H9 (cell line): ENCODE data around the gene SLC25A4. TPM values are rescaled to one million over a fixed set of nuclear protein-coding genes. Genes with fewer than 3 reads are reported as not detected.

ENCODE experiments used
- DNase-seq: peaks from one replicate; pipeline ENCODE4 v3.0.0-alpha.2; 2017
- H2AFZ ChIP-seq: one replicate; pipeline ENCODE4 v1.6.1; 2013; ENCODE audit warnings: mild to moderate bottlenecking, low read length, control low read depth, moderate library complexity
- H2AK5ac ChIP-seq: 2 replicates; pipeline ENCODE4 v1.6.1; 2013; ENCODE audit warnings: low read length, control low read depth, mixed read lengths; ENCODE audit not compliant: insufficient read length
- H2BK120ac ChIP-seq: one replicate; pipeline ENCODE4 v1.6.1; 2013; ENCODE audit warnings: low read depth, mild to moderate bottlenecking, low read length, control low read depth, inconsistent platforms; ENCODE audit not compliant: poor library complexity, severe bottlenecking
- H2BK12ac ChIP-seq: 2 replicates; pipeline ENCODE4 v1.6.1; 2013; ENCODE audit warnings: low read length, control low read depth, mixed read lengths, low read depth; ENCODE audit not compliant: insufficient read length
- H2BK15ac ChIP-seq: 2 replicates; pipeline ENCODE4 v1.6.1; 2013; ENCODE audit warnings: low read depth, low read length, control low read depth
- H2BK20ac ChIP-seq: one replicate; pipeline ENCODE4 v1.6.1; 2013; ENCODE audit warnings: low read depth, mild to moderate bottlenecking, low read length, control low read depth, inconsistent platforms; ENCODE audit not compliant: poor library complexity, severe bottlenecking
- H2BK5ac ChIP-seq: 2 replicates; pipeline ENCODE4 v1.6.1; 2013; ENCODE audit warnings: low read length, control low read depth, mixed read lengths; ENCODE audit not compliant: insufficient read length
- H3K14ac ChIP-seq: 2 replicates; pipeline ENCODE4 v1.6.1; 2013; ENCODE audit warnings: low read length, control low read depth; ENCODE audit not compliant: insufficient read depth
- H3K18ac ChIP-seq: 2 replicates; pipeline ENCODE4 v1.6.1; 2013; ENCODE audit warnings: low read depth, mild to moderate bottlenecking, mixed read lengths, low read length, control low read depth; ENCODE audit not compliant: insufficient read length
- H3K23ac ChIP-seq: 2 replicates; pipeline ENCODE4 v1.6.1; 2013; ENCODE audit warnings: low read length, control low read depth, mixed read lengths, low read depth; ENCODE audit not compliant: insufficient read length
- H3K23me2 ChIP-seq: 2 replicates; pipeline ENCODE4 v1.6.1; 2013; ENCODE audit warnings: low read depth, mild to moderate bottlenecking, mixed read lengths, low read length, control low read depth; ENCODE audit not compliant: insufficient read length, poor library complexity, severe bottlenecking
- H3K27ac ChIP-seq: 2 replicates; pipeline ENCODE4 v1.5.1; 2013; ENCODE audit warnings: low read length, control low read depth, mixed read lengths, low read depth; ENCODE audit not compliant: insufficient read length
- H3K27me3 ChIP-seq: 2 replicates; pipeline ENCODE4 v1.6.1; 2013; ENCODE audit warnings: low read length, control low read depth, inconsistent platforms; ENCODE audit not compliant: insufficient read depth
- H3K4ac ChIP-seq: 2 replicates; pipeline ENCODE4 v1.6.1; 2013; ENCODE audit warnings: low read depth, mild to moderate bottlenecking, control low read depth, inconsistent platforms, low read length, moderate library complexity
- H3K4me1 ChIP-seq: 2 replicates; pipeline ENCODE4 v1.6.1; 2013; ENCODE audit warnings: low read length, control low read depth, inconsistent platforms; ENCODE audit not compliant: insufficient read depth
- H3K4me2 ChIP-seq: 2 replicates; pipeline ENCODE4 v1.6.1; 2013; ENCODE audit warnings: low read length, control low read depth, mixed read lengths; ENCODE audit not compliant: insufficient read length, insufficient read depth
- H3K56ac ChIP-seq: 2 replicates; pipeline ENCODE4 v1.6.1; 2013; ENCODE audit warnings: low read depth, mild to moderate bottlenecking, mixed read lengths, low read length, control low read depth; ENCODE audit not compliant: insufficient read length
- H3K79me1 ChIP-seq: 2 replicates; pipeline ENCODE4 v1.6.1; 2013; ENCODE audit warnings: low read depth, mild to moderate bottlenecking, moderate library complexity, low read length, control low read depth, inconsistent platforms; ENCODE audit not compliant: insufficient read depth, poor library complexity, severe bottlenecking
- H3K79me2 ChIP-seq: 2 replicates; pipeline ENCODE4 v1.6.1; 2013; ENCODE audit warnings: low read length, control low read depth, inconsistent platforms; ENCODE audit not compliant: insufficient read depth
- H3K9ac ChIP-seq: 2 replicates; pipeline ENCODE4 v1.6.1; 2013; ENCODE audit warnings: low read length, control low read depth, mixed read lengths; ENCODE audit not compliant: insufficient read length; ENCODE audit errors: extremely low read depth
- H3K9me3 ChIP-seq: one replicate; pipeline ENCODE4 v1.6.1; 2013; ENCODE audit warnings: low read depth, low read length, inconsistent platforms; ENCODE audit not compliant: control insufficient read depth
- H3T11ph ChIP-seq: one replicate; pipeline ENCODE4 v1.6.1; 2013; ENCODE audit warnings: mild to moderate bottlenecking, low read length, control low read depth, inconsistent platforms
- H4K20me1 ChIP-seq: one replicate; pipeline ENCODE4 v1.6.1; 2013; ENCODE audit not compliant: control insufficient read depth, insufficient read length, insufficient read depth
- H4K5ac ChIP-seq: 2 replicates; pipeline ENCODE4 v1.6.1; 2013; ENCODE audit warnings: low read depth, mild to moderate bottlenecking, mixed read lengths, low read length, control low read depth; ENCODE audit not compliant: insufficient read length
- H4K8ac ChIP-seq: replicated peaks from 2 replicates; pipeline ENCODE4 v1.6.1; 2013; ENCODE audit warnings: low read length, control low read depth, mixed read lengths, low read depth; ENCODE audit not compliant: insufficient read length
- H4K91ac ChIP-seq: 2 replicates; pipeline ENCODE4 v1.6.1; 2013; ENCODE audit warnings: low read depth, mild to moderate bottlenecking, moderate library complexity, mixed read lengths, low read length, control low read depth; ENCODE audit not compliant: insufficient read length
- H3K27ac Mint-ChIP-seq, 3 experiments: 2 replicates in 2 of 3; 3 replicates in 1 of 3; pipeline ENCODE4 v1.8.0; 2020 to 2021; ENCODE audit warnings: mixed read lengths in 3 of 3, mild to moderate bottlenecking in 1 of 3, moderate library complexity in 1 of 3
- H3K27me3 Mint-ChIP-seq: 2 replicates; pipeline ENCODE4 v1.8.0; 2021; ENCODE audit warnings: low read depth, mild to moderate bottlenecking, moderate library complexity, mixed read lengths
- H3K36me3 Mint-ChIP-seq, 3 experiments: 2 replicates in 2 of 3; 3 replicates in 1 of 3; pipeline ENCODE4 v1.8.0; 2020 to 2021; ENCODE audit warnings: low read depth in 3 of 3, mixed read lengths in 3 of 3; ENCODE audit not compliant: insufficient read depth in 1 of 3
- H3K4me1 Mint-ChIP-seq, 2 experiments: 2 replicates each; pipeline ENCODE4 v1.8.0; 2020; ENCODE audit warnings: mixed read lengths in 2 of 2
- H3K4me3 Mint-ChIP-seq, 2 experiments: 2 replicates in 1 of 2; 3 replicates in 1 of 2; pipeline ENCODE4 v1.8.0; 2020 to 2021; ENCODE audit warnings: mild to moderate bottlenecking in 2 of 2, mixed read lengths in 2 of 2, moderate library complexity in 1 of 2
- H3K9me3 Mint-ChIP-seq, 2 experiments: 2 replicates in 1 of 2; 3 replicates in 1 of 2; pipeline ENCODE4 v1.8.0; 2020; ENCODE audit warnings: mild to moderate bottlenecking in 2 of 2, mixed read lengths in 2 of 2, moderate library complexity in 1 of 2
- CTCF ChIP-seq: fragments of 200-600 bp; sonication (generic); conservative IDR thresholded peaks from 3 replicates; pipeline ENCODE4 v1.8.0; 2021; ENCODE audit warnings: antibody characterized with exemption, mild to moderate bottlenecking
- WGBS: extraction: QIAGEN DNeasy Blood & Tissue Kit; methylation state at CpG from one replicate; pipeline ENCODE4 v1.1.7; 2013; ENCODE audit warnings: missing lambda C conversion rate, low lambda C conversion rate, mixed read lengths; ENCODE audit not compliant: insufficient read length; ENCODE audit errors: extremely low coverage; 5-methylcytosine and 5-hydroxymethylcytosine counted together
- total RNA-seq: library from RNA; stranded (reverse); gene quantifications from 2 replicates; pipeline ENCODE4 v1.2.1, GENCODE V29; 2021

The SLC25A4 gene
- total RNA-seq, 1 experiment from 2014 or later: 54.4 TPM

- H3K4ac ChIP-seq: peak overlapping the region; percentile 77
- Mint-ChIP-seq H3K4me1 (peaks cover 10 to 11% of the 10 kb centered on the region in 2 experiments), H3K27ac (no peak overlapping the region), H3K9me3 (peaks cover 5 to 6% of the 10 kb centered on the region in 2 experiments; a peak in 4 of 5 replicates), H3K27me3 (peaks cover 28% of the 10 kb centered on the region), H3K4me3 (peak overlapping the region; percentile 72 to 83), H3K36me3 (peaks cover 2 to 9% (median 4%) of the 10 kb centered on the region in 3 experiments; a peak in 4 of 7 replicates)
- H4K5ac ChIP-seq: no peak overlapping the region
- H4K91ac ChIP-seq: no peak overlapping the region
- H2BK15ac ChIP-seq: no peak overlapping the region
- no peak overlapping the region for H3K23ac ChIP-seq
- no peak overlapping the region for H2BK5ac ChIP-seq
- H3K27me3 ChIP-seq: peaks cover 8% of the 10 kb centered on the region; the same call in 1 of the 2 replicates
- no peak overlapping the region for H2AK5ac ChIP-seq
- peaks cover 16% of the 10 kb centered on the region for H3K23me2 ChIP-seq
- peak overlapping the region; percentile 65 for H2BK120ac ChIP-seq
- H2BK12ac ChIP-seq: peak overlapping the region; percentile 23
- H3K27ac ChIP-seq: no peak overlapping the region
- H4K8ac ChIP-seq: no peak overlapping the region
- H3K18ac ChIP-seq: peak overlapping the region; percentile 94
- TF ChIP-seq CTCF: no peak
- H3K4me1 ChIP-seq: no peaks in the 10 kb centered on the region; the same call in 1 of the 2 replicates
- no peaks in the 10 kb centered on the region for H3K9me3 ChIP-seq
- DNase-seq: peak; percentile 64
- H3T11ph ChIP-seq: peak overlapping the region; percentile 93
- H3K79me1 ChIP-seq: no peaks in the 10 kb centered on the region
- peak overlapping the region; percentile 59 for H2AFZ ChIP-seq
- no peaks in the 10 kb centered on the region for H4K20me1 ChIP-seq
- no peak overlapping the region for H2BK20ac ChIP-seq
- H3K4me2 ChIP-seq: peak overlapping the region; percentile 82
- peak overlapping the region; percentile 94 for H3K14ac ChIP-seq
- no CpG with 5 or more reads among the region's 64 CpGs for WGBS
- no peak overlapping the region for H3K56ac ChIP-seq
- H3K9ac ChIP-seq: peak overlapping the region; percentile 35
- H3K79me2 ChIP-seq: no peaks in the 10 kb centered on the region
Observed at GRCh38 chr4:185127021-185127925, 15.8 kb upstream of the SLC25A4 start.
